HUES64 (cell line): ENCODE results near the gene SRP9.

Experiments used
- H3K27ac ChIP-seq: 2 replicates; pipeline ENCODE4 v1.7.0; 2013; ENCODE audit warnings: low read depth, low read length, inconsistent platforms
- H3K27me3 ChIP-seq: 2 replicates; pipeline ENCODE4 v1.6.1; 2013; ENCODE audit warnings: mild to moderate bottlenecking, low read length; ENCODE audit not compliant: insufficient read depth
- H3K36me3 ChIP-seq: 2 replicates; pipeline ENCODE4 v1.6.1; 2013; ENCODE audit warnings: mild to moderate bottlenecking, low read length; ENCODE audit not compliant: insufficient read depth
- H3K4me1 ChIP-seq: 2 replicates; pipeline ENCODE4 v1.6.1; 2013; ENCODE audit warnings: mild to moderate bottlenecking, low read length, moderate library complexity; ENCODE audit not compliant: insufficient read depth
- H3K4me3 ChIP-seq: 2 replicates; pipeline ENCODE4 v1.5.1; 2013; ENCODE audit warnings: mild to moderate bottlenecking, low read length, moderate library complexity
- H3K9ac ChIP-seq: 2 replicates; pipeline ENCODE4 v1.6.1; 2013; ENCODE audit warnings: mild to moderate bottlenecking, low read depth, low read length
- H3K9me3 ChIP-seq: 2 replicates; pipeline ENCODE4 v1.6.1; 2013; ENCODE audit warnings: low read depth, low read length; ENCODE audit not compliant: insufficient read depth
- WGBS: fragments of 150-250, 120-280 bp; methylation state at CpG from one replicate; pipeline ENCODE4 v1.1.7; 2013; ENCODE audit warnings: missing lambda C conversion rate; 5-methylcytosine and 5-hydroxymethylcytosine counted together

Gene SRP9

DNA sequence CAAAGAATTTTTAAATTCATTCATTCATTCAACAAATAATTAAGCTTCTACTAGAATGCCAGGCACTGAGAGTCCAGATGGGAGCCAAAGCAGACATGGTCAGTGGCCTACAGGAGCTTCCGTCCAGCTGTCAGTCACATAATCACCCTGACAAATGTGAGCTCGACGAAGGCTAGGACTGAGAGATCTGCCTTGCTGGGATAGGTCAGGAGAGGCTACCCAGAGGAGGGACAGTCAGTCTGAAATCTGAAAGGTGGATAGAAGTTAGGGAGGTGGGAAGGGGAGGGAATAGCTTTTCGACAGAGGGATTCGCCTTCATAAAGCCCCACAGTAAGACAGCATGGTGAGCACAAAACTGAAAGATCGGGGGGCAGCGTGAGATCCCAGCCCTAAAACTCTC, 40.6 kb downstream of the SRP9 start:
- H3K27ac ChIP-seq = no peak overlapping the region
- peaks cover 28% of the 10 kb centered on the region for H3K4me1 ChIP-seq
- 85% methylated on average over 7 of the region's 7 CpGs for WGBS
- peaks cover 10% of the 10 kb centered on the region for H3K36me3 ChIP-seq
- H3K9me3 ChIP-seq = no peaks in the 10 kb centered on the region
- H3K9ac ChIP-seq = no peak overlapping the region
- no peaks in the 10 kb centered on the region for H3K27me3 ChIP-seq
- H3K4me3 ChIP-seq = no peak overlapping the region

GRCh38 chr1:225819346-225820192, 41.9 kb downstream of the SRP9 start:
- H3K27me3 ChIP-seq = no peaks in the 10 kb centered on the region
- no peak overlapping the region for H3K27ac ChIP-seq
- no peak overlapping the region for H3K4me3 ChIP-seq
- WGBS = 93% methylated on average over 12 of the region's 12 CpGs
- H3K9ac ChIP-seq = no peak overlapping the region; the same call in 1 of the 2 replicates
- H3K9me3 ChIP-seq = no peaks in the 10 kb centered on the region
- peaks cover 25% of the 10 kb centered on the region for H3K4me1 ChIP-seq
- H3K36me3 ChIP-seq = peaks cover 10% of the 10 kb centered on the region

GRCh38 chr1:225820522-225821120, 43.0 kb downstream of the SRP9 start:
- Histone ChIP-seq H3K27ac (no peak overlapping the region), H3K36me3 (peaks cover 10% of the 10 kb centered on the region), H3K4me3 (no peak overlapping the region), H3K9me3 (no peaks in the 10 kb centered on the region), H3K4me1 (peaks cover 36% of the 10 kb centered on the region), H3K9ac (no peak overlapping the region), H3K27me3 (no peaks in the 10 kb centered on the region)
- 92% methylated on average over 5 of the region's 5 CpGs for WGBS

- Histone ChIP-seq H3K27me3 (no peaks in the 10 kb centered on the region), H3K36me3 (peaks cover 10% of the 10 kb centered on the region), H3K27ac (no peak overlapping the region), H3K9me3 (no peaks in the 10 kb centered on the region), H3K4me1 (peaks cover 32% of the 10 kb centered on the region), H3K4me3 (no peak overlapping the region), H3K9ac (no peak overlapping the region)
- WGBS = 95% methylated on average over 12 of the region's 12 CpGs
Measured at GRCh38 chr1:225822655-225823403, 45.2 kb downstream of the SRP9 start.

DNA sequence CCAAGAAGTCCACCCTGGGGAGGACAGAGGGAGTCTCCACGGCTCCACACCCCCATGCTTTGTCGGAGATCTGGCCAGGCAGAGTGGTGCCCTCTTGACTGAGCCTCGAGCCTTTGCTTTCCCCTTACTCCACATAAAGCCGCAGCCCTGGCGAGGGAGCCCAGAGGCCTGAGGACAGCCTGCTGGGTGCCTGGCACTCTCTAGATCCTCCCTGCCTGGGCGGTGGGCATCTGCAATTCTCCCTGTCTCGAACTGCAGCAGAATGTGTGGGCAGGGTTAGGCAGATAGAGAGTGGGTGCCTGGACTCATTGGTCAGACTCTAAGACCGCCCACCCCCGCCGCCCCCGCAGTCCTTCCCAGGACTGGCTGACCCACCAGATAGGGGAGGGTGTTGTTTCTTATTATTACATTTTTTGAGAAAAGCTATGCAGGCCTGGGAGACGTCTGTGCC, 46.2 kb downstream of the SRP9 start:
- H3K9me3 ChIP-seq = no peaks in the 10 kb centered on the region
- no peak overlapping the region for H3K27ac ChIP-seq
- no peaks in the 10 kb centered on the region for H3K27me3 ChIP-seq
- H3K36me3 ChIP-seq = peaks cover 10% of the 10 kb centered on the region
- no peak overlapping the region for H3K9ac ChIP-seq
- WGBS = 82% methylated on average over 12 of the region's 12 CpGs
- H3K4me1 ChIP-seq = peaks cover 24% of the 10 kb centered on the region
- H3K4me3 ChIP-seq = no peak overlapping the region

GRCh38 chr1:225824533-225824941, 46.9 kb downstream of the SRP9 start:
- Histone ChIP-seq H3K9me3 (no peaks in the 10 kb centered on the region), H3K27ac (no peak overlapping the region), H3K36me3 (peaks cover 10% of the 10 kb centered on the region), H3K4me1 (peaks cover 24% of the 10 kb centered on the region), H3K27me3 (no peaks in the 10 kb centered on the region), H3K4me3 (no peak overlapping the region), H3K9ac (no peak overlapping the region)
- 52% methylated on average over 9 of the region's 12 CpGs for WGBS

GRCh38 chr1:225825078-225825477, 47.5 kb downstream of the SRP9 start:
- peaks cover 24% of the 10 kb centered on the region for H3K4me1 ChIP-seq
- H3K9me3 ChIP-seq = no peaks in the 10 kb centered on the region
- H3K27me3 ChIP-seq = no peaks in the 10 kb centered on the region
- no peak overlapping the region for H3K4me3 ChIP-seq
- peaks cover 10% of the 10 kb centered on the region for H3K36me3 ChIP-seq
- WGBS = 92% methylated on average over 6 of the region's 6 CpGs
- no peak overlapping the region for H3K9ac ChIP-seq
- no peak overlapping the region for H3K27ac ChIP-seq

GRCh38 chr1:225825607-225826007, 48.0 kb downstream of the SRP9 start:
- Histone ChIP-seq H3K9ac (no peak overlapping the region), H3K4me1 (peaks cover 24% of the 10 kb centered on the region), H3K27ac (no peak overlapping the region), H3K9me3 (no peaks in the 10 kb centered on the region), H3K36me3 (peaks cover 10% of the 10 kb centered on the region), H3K4me3 (no peak overlapping the region), H3K27me3 (no peaks in the 10 kb centered on the region)
- 79% methylated on average over 7 of the region's 7 CpGs for WGBS

DNA sequence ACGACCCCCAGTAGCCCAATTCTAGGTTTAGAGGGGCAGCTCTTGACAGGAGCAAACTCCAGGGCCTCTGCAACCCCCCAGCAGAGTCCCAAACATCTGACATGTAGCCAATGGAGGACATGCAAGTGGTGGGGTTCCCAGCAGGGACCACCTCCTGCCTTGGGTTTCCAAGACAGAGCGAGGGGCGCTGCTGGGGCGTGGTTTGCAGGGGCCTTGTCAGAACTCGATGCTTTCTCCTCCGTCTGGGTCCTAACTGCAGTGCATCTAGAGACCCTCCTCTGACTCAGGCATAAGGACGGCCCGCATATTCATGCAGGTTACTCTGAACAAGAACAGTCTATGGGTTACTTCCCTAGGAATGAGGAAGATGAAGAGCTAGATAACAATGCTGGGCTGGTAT, 49.5 kb downstream of the SRP9 start:
- H3K27me3 ChIP-seq = no peaks in the 10 kb centered on the region
- no peak overlapping the region for H3K27ac ChIP-seq
- H3K36me3 ChIP-seq = peaks cover 12% of the 10 kb centered on the region
- 81% methylated on average over 8 of the region's 8 CpGs for WGBS
- peaks cover 24% of the 10 kb centered on the region for H3K4me1 ChIP-seq
- H3K4me3 ChIP-seq = no peak overlapping the region
- H3K9ac ChIP-seq = 0 out of 2 replicates have a peak overlapping the region, but pooled peaks have one; percentile 18
- H3K9me3 ChIP-seq = no peaks in the 10 kb centered on the region

DNA sequence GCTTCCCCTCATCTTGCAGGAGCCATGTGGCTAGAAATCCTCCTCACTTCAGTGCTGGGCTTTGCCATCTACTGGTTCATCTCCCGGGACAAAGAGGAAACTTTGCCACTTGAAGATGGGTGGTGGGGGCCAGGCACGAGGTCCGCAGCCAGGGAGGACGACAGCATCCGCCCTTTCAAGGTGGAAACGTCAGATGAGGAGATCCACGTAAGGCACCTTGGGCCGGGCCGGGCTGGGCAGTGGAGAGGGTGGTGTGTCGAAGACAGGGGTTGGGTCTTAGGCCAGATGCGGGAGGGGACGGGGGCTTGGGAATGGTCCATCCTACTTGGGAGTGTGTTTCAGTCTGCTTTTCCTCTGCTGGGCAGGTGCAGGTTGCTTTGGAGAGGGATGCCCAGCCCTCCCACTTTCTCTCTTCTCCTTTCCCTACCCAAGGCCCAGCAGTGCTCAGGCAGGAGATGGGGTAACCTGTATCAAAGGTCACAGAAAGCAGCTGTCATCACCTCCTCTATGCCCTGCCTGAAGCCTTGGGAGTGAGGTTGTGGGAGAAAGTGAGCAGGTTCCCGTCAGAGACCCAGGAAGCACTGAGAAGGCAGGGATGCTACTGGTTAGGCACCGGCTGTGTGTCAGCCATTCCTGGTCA, 51.2 kb downstream of the SRP9 start:
- H3K27ac ChIP-seq = no peak overlapping the region
- H3K4me3 ChIP-seq = no peak overlapping the region
- H3K9ac ChIP-seq = no peak overlapping the region
- H3K27me3 ChIP-seq = no peaks in the 10 kb centered on the region
- peaks cover 24% of the 10 kb centered on the region for H3K4me1 ChIP-seq
- WGBS = 94% methylated on average over 14 of the region's 14 CpGs
- H3K36me3 ChIP-seq = peaks cover 20% of the 10 kb centered on the region
- no peaks in the 10 kb centered on the region for H3K9me3 ChIP-seq
